Lung (tissue), 12 donors: ENCODE data around the gene GJD4. TPM values are rescaled to one million over a fixed set of nuclear protein-coding genes. Genes with fewer than 3 reads are reported as not detected.

ENCODE experiments used
- ATAC-seq: fragments of 200-7000 bp; cut with Tn5 transposase; one replicate; pipeline ENCODE4 v1.9.1; 2020; ENCODE audit warnings: moderate number of reproducible peaks; ENCODE audit not compliant: insufficient read depth, low FRiP score
- DNase-seq, 3 donors: peaks; one replicate each; pipeline ENCODE4 v3.0.0-alpha.2; 2013 to 2017
- H3K27ac ChIP-seq, 2 donors: one replicate each; pipeline ENCODE4 v1.5.1; 2013; ENCODE audit warnings: mild to moderate bottlenecking in 2 of 2, moderate library complexity in 2 of 2, control low read depth in 1 of 2, inconsistent platforms in 1 of 2, low read depth in 1 of 2, low read length in 1 of 2
- H3K27me3 ChIP-seq, 3 donors: one replicate each; pipeline ENCODE4 v1.5.1; 2013; ENCODE audit warnings: low read length in 2 of 3; ENCODE audit not compliant: control insufficient read depth in 3 of 3, insufficient read depth in 3 of 3
- H3K36me3 ChIP-seq, 4 donors: one replicate each; pipeline ENCODE4 v1.5.1; 2013; ENCODE audit warnings: low read length in 4 of 4, mild to moderate bottlenecking in 1 of 4, moderate library complexity in 1 of 4; ENCODE audit not compliant: control insufficient read depth in 4 of 4, insufficient read depth in 4 of 4
- H3K4me1 ChIP-seq, 5 donors: one replicate each; pipeline ENCODE4 v1.5.1; 2013; ENCODE audit warnings: low read length in 5 of 5, mild to moderate bottlenecking in 2 of 5, moderate library complexity in 1 of 5; ENCODE audit not compliant: control insufficient read depth in 5 of 5, insufficient read depth in 5 of 5
- H3K4me3 ChIP-seq: one replicate; pipeline ENCODE4 v1.5.1; 2013; ENCODE audit warnings: mild to moderate bottlenecking, control low read depth, moderate library complexity
- H3K9ac ChIP-seq, 2 donors: one replicate each; pipeline ENCODE4 v1.5.1; 2013; ENCODE audit warnings: low read length in 2 of 2, control low read depth in 1 of 2; ENCODE audit not compliant: insufficient read depth in 1 of 2
- H3K9me3 ChIP-seq, 4 donors: one replicate each; pipeline ENCODE4 v1.5.1; 2013; ENCODE audit warnings: low read length in 3 of 4, mild to moderate bottlenecking in 1 of 4, moderate library complexity in 1 of 4; ENCODE audit not compliant: control insufficient read depth in 4 of 4, insufficient read depth in 3 of 4
- CTCF ChIP-seq: IDR thresholded peaks from 2 replicates; pipeline ENCODE4 v1.5.1; 2012; ENCODE audit warnings: mild to moderate bottlenecking; ENCODE audit errors: control extremely low read depth, extremely low read depth
- WGBS, 2 donors: extraction: QIAGEN DNeasy Blood & Tissue Kit; methylation state at CpG; one replicate each; pipeline ENCODE4 v1.1.7; 2013; 5-methylcytosine and 5-hydroxymethylcytosine counted together
- polyA plus RNA-seq, 2 donors: library from polyadenylated mRNA; stranded (reverse); fragments of 200-250 nt; gene quantifications; one replicate each; pipeline ENCODE4 v1.2.1, GENCODE V29; 2013
- total RNA-seq, 2 donors: library from RNA; depleted of rRNA in 1 of 2; stranded (reverse); fragments of >200 nt in 1 of 2; gene quantifications; one replicate each; pipeline ENCODE4 v1.2.1, GENCODE V29; 2014 to 2021
- donor health status: control.
- donor health status: control.
- donor health status: Bipolar disorder and iron deficiency.
- donor health status: healthy.
- donor health status: DM: yes; HTN: yes; CAD: no.

Gene GJD4
- total and polyA plus RNA-seq, 4 donors, result 0.07 TPM; not detected in 3

GRCh38 chr10:35563261-35563891, 41.8 kb upstream of the GJD4 start:
- Histone ChIP-seq H3K27ac (no peak overlapping the region), H3K27me3 (no peaks in the 10 kb centered on the region), H3K36me3 (peaks cover 0 to 25% (median 9%) of the 10 kb centered on the region in 4 donors), H3K9me3 (no peaks in the 10 kb centered on the region), H3K4me3 (no peak overlapping the region), H3K4me1 (peaks cover 0 to 18% (median 0%) of the 10 kb centered on the region in 5 donors), H3K9ac (no peak overlapping the region)
- peak; percentile 63 to 76 (median 69) for DNase-seq
- TF ChIP-seq CTCF, result peak; percentile 91
- peak; percentile 73 for ATAC-seq
- 41 to 45% methylated on average over 13 of the region's 13 CpGs for WGBS, 2 donors

DNA sequence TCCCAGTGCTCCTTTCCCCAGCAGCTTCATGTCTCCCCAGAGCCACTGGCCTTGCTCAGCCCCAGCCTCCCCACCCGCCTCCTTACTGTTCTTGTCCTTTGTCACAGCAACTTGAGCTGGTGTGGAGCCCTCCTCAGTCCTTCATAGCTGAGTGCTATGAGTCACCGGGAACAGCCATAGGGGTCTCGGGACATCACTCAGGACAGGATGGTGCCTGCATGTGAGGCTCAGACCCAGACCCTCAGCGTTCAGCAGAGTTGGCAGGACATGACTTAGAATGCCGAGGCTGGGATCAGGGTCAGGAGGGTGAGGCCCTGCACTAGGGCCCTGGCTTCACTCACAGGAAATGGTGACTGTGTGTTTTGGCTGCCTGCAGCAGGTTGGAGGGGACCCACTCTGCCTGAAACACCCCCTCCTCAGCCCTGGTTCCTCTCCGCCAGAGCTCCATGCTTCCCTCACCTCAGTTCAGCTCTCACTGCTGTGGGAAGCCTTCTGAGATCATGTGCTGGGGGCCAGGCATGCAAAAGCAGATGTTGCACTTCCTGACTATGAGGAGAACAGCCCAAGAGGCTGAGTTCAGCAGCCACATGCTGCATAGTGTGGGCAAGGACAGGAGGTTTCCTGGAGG, 40.7 kb upstream of the GJD4 start:
- H3K27me3 ChIP-seq, result no peaks in the 10 kb centered on the region
- no peak overlapping the region for H3K4me3 ChIP-seq
- H3K27ac ChIP-seq, result peak overlapping the region in 1 of 2 donors; percentile 18
- peaks cover 4 to 35% (median 14%) of the 10 kb centered on the region in 4 donors for H3K36me3 ChIP-seq
- peaks cover 0 to 18% (median 0%) of the 10 kb centered on the region in 5 donors for H3K4me1 ChIP-seq
- no peaks in the 10 kb centered on the region for H3K9me3 ChIP-seq
- peak; percentile 20 for ATAC-seq
- peak in 2 of 3 donors; percentile 12 to 38 for DNase-seq
- no peak for TF ChIP-seq CTCF
- H3K9ac ChIP-seq, result no peak overlapping the region
- WGBS, 2 donors, result 44 to 60% methylated on average over 6 of the region's 6 CpGs

GRCh38 chr10:35565602-35566081, 39.5 kb upstream of the GJD4 start:
- H3K4me1 ChIP-seq, result peaks cover 0 to 18% (median 0%) of the 10 kb centered on the region in 5 donors
- no peak for DNase-seq
- no peak for ATAC-seq
- H3K27ac ChIP-seq, result no peak overlapping the region
- 83 to 85% methylated on average over 8 of the region's 8 CpGs for whole genome bisulfite sequencing, 2 donors
- H3K36me3 ChIP-seq, result peaks cover 6 to 37% (median 16%) of the 10 kb centered on the region in 4 donors
- TF ChIP-seq CTCF, result no peak
- H3K9me3 ChIP-seq, result no peaks in the 10 kb centered on the region
- no peak overlapping the region for H3K9ac ChIP-seq
- H3K27me3 ChIP-seq, result no peaks in the 10 kb centered on the region
- H3K4me3 ChIP-seq, result no peak overlapping the region
